Measurements from ENCODE around the gene DSCAML1. TPM values are rescaled to one million over a fixed set of nuclear protein-coding genes. Genes with fewer than 3 reads are reported as not detected.

The DSCAML1 gene
- total RNA-seq, 1 experiment from 2014 or later = 0.15 TPM

DNA sequence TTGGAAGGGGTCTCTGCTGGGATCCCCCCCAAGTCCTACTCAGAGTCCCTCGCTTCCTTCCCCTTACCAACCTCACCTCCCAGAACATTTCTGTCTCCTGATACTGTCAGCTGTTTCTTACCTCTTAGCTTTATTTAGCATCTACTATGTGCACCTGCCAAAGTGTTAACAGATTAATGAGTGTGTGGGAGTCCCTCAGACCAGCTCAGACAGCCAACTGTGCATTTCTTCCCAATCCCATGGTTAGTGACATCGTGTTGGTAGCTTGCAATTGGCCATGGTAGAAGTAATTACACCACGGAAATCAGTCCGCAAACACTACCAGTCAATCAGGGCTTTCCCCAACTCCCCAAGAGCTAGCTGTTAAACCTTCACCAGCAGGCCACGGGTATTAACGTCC lies 150.6 kb downstream of the DSCAML1 start:
- H3K4me1 Mint-ChIP-seq = peaks cover 0 to 14% of the 10 kb centered on the region in 2 experiments; a peak in 2 of 4 replicates
- no peaks in the 10 kb centered on the region for H3K79me2 ChIP-seq (ENCODE audit: insufficient read depth, low read length)
- no peak overlapping the region for H2BK5ac ChIP-seq (ENCODE audit: insufficient read length, low read length)
- H4K8ac ChIP-seq (replicated peaks; ENCODE audit: insufficient read length, low read depth, low read length) = no peak overlapping the region
- H3K4ac ChIP-seq (ENCODE audit: low read depth, low read length) = no peak overlapping the region
- no peak overlapping the region for H3K14ac ChIP-seq (ENCODE audit: insufficient read depth, low read length)
- no CpG with 5 or more reads among the region's 6 CpGs for WGBS (ENCODE audit: extremely low coverage, insufficient read length, low lambda C conversion rate)
- H4K5ac ChIP-seq (ENCODE audit: insufficient read length, low read depth, low read length) = no peak overlapping the region
- no peak for DNase-seq
- no peaks in the 10 kb centered on the region; a peak in 1 of 5 replicates for H3K9me3 Mint-ChIP-seq
- no peaks in the 10 kb centered on the region for H4K20me1 ChIP-seq (ENCODE audit: control insufficient read depth, insufficient read depth, insufficient read length)
- no peak overlapping the region for H2BK12ac ChIP-seq (ENCODE audit: insufficient read length, low read depth, low read length)
- peaks cover 4% of the 10 kb centered on the region; the same call in 1 of the 2 replicates for H3K27me3 Mint-ChIP-seq (ENCODE audit: low read depth)
- H4K91ac ChIP-seq (ENCODE audit: insufficient read length, low read depth, low read length) = no peak overlapping the region
- H3K9ac ChIP-seq (ENCODE audit: extremely low read depth, insufficient read length, low read length) = no peak overlapping the region
- H3K9me3 ChIP-seq (ENCODE audit: control insufficient read depth, low read depth, low read length) = no peaks in the 10 kb centered on the region
- no peak overlapping the region for H3K27ac Mint-ChIP-seq
- TF ChIP-seq, protein P1, sequence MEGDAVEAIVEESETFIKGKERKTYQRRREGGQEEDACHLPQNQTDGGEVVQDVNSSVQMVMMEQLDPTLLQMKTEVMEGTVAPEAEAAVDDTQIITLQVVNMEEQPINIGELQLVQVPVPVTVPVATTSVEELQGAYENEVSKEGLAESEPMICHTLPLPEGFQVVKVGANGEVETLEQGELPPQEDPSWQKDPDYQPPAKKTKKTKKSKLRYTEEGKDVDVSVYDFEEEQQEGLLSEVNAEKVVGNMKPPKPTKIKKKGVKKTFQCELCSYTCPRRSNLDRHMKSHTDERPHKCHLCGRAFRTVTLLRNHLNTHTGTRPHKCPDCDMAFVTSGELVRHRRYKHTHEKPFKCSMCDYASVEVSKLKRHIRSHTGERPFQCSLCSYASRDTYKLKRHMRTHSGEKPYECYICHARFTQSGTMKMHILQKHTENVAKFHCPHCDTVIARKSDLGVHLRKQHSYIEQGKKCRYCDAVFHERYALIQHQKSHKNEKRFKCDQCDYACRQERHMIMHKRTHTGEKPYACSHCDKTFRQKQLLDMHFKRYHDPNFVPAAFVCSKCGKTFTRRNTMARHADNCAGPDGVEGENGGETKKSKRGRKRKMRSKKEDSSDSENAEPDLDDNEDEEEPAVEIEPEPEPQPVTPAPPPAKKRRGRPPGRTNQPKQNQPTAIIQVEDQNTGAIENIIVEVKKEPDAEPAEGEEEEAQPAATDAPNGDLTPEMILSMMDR (conservative IDR thresholded peaks at IDR 0.05) = no peak
- H2BK120ac ChIP-seq (ENCODE audit: low read depth, low read length, poor library complexity, severe bottlenecking) = no peak overlapping the region
- no peaks in the 10 kb centered on the region for H3K23me2 ChIP-seq (ENCODE audit: insufficient read length, low read depth, low read length, poor library complexity, severe bottlenecking)
- H3K4me3 Mint-ChIP-seq = no peak overlapping the region
- H3K27me3 ChIP-seq (ENCODE audit: insufficient read depth, low read length) = no peaks in the 10 kb centered on the region
- H3K4me1 ChIP-seq (ENCODE audit: insufficient read depth, low read length) = no peaks in the 10 kb centered on the region
- no peak overlapping the region for H3K27ac ChIP-seq (ENCODE audit: insufficient read length, low read depth, low read length)
- H2BK20ac ChIP-seq (ENCODE audit: low read depth, low read length, poor library complexity, severe bottlenecking) = no peak overlapping the region
- no peaks in the 10 kb centered on the region for H3K36me3 Mint-ChIP-seq (ENCODE audit: insufficient read depth in 1 of 3, low read depth in 3 of 3)
- no peak overlapping the region for H2BK15ac ChIP-seq (ENCODE audit: low read depth, low read length)
- H2AK5ac ChIP-seq (ENCODE audit: insufficient read length, low read length) = no peak overlapping the region
- H3K18ac ChIP-seq (ENCODE audit: insufficient read length, low read depth, low read length) = no peak overlapping the region
- H3K23ac ChIP-seq (ENCODE audit: insufficient read length, low read depth, low read length) = no peak overlapping the region
- no peak overlapping the region for H3T11ph ChIP-seq (ENCODE audit: low read length)
- no peak overlapping the region for H3K56ac ChIP-seq (ENCODE audit: insufficient read length, low read depth, low read length)
- no peak overlapping the region for H2AFZ ChIP-seq (ENCODE audit: low read length)
- no peak overlapping the region for H3K4me2 ChIP-seq (ENCODE audit: insufficient read depth, insufficient read length, low read length)
- no peaks in the 10 kb centered on the region for H3K79me1 ChIP-seq (ENCODE audit: insufficient read depth, low read depth, low read length, poor library complexity, severe bottlenecking)

All from H9 (cell line).